ENCODE results near the gene PLEKHA4. TPM values are rescaled to one million over a fixed set of nuclear protein-coding genes. Genes with fewer than 3 reads are reported as not detected.

The PLEKHA4 gene
- total and polyA plus RNA-seq, 2 of the 13 experiments (the other 11 are each of a cell fraction or from before 2014, with no cell fraction given): 4.8 to 6.0 TPM

DNA sequence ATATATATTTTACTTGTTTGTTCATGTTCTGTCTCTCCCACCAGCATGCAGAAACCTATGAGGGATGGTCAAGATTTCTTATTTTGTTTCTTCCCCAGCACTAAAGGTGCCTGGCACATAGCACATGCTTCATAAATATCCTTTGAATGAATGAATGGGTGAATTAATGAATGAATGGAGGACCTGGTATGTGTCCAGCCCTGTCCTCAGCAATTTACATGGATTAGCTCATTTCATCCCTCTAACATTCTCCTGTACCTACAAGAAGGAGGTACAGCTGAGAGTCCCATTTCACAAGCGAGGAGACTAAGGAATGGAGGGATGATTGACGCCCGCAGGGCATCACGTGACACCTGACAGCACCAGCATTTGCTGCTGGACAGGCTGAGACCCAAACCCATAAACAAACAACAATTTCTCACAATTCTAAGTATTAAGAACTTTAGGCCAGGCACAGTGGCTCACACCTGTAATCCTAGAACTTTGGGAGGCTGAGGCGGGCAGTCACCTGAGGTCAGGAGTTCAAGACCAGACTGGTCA lies 50.8 kb downstream of the PLEKHA4 start (continued):
- TF ChIP-seq, protein P1, sequence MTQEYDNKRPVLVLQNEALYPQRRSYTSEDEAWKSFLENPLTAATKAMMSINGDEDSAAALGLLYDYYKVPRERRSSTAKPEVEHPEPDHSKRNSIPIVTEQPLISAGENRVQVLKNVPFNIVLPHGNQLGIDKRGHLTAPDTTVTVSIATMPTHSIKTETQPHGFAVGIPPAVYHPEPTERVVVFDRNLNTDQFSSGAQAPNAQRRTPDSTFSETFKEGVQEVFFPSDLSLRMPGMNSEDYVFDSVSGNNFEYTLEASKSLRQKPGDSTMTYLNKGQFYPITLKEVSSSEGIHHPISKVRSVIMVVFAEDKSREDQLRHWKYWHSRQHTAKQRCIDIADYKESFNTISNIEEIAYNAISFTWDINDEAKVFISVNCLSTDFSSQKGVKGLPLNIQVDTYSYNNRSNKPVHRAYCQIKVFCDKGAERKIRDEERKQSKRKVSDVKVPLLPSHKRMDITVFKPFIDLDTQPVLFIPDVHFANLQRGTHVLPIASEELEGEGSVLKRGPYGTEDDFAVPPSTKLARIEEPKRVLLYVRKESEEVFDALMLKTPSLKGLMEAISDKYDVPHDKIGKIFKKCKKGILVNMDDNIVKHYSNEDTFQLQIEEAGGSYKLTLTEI (CRISPR knock-in tag; conservative IDR thresholded peaks at IDR 0.05): no peak
- TF ChIP-seq ZNF234 (CRISPR knock-in tag; conservative IDR thresholded peaks at IDR 0.05): no peak
- TF ChIP-seq PAWR (CRISPR knock-in tag; IDR thresholded peaks at IDR 0.05; ENCODE audit: borderline replicate concordance): no peak
- TF ChIP-seq RAD51 (IDR thresholded peaks at IDR 0.05; ENCODE audit: borderline replicate concordance): peak; percentile 68

DNA sequence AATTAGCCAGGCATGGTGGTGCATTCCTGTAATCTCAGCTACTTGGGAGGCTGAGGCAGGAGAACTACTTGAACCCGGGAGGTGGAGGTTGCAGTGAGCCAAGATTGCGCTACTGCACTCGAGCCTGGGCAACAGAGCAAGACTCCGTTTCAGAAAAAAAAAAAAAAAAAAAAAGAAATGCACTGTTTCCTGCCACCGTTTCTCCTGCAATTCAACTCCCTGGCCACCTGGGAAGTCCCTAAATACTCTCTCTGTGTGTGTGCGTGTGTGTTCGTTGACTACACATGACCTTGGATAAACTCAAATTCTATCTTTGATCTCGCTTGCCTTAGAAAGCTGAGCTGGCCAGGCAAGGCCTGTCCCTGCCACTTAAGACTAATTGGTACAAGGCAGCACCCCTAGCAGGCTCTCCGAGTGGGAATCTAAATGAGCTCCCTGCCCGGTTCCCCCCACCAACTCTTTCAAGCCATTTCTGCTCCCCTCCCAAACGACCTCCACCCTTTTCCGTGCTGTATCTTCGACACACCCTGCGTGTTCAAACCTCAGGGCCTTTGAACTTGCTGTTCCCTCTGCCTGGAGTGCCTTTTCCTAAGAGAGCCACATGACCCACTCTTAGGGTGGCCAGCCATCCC lies 52.4 kb downstream of the PLEKHA4 start:
- H3K36me3 ChIP-seq (replicated peaks in 1 of 2; ENCODE audit: control insufficient read depth in 1 of 2, insufficient read depth in 2 of 2, low read length in 2 of 2): no peaks in the 10 kb centered on the region
- FAIRE-seq (peak; percentile 79), ATAC-seq (peak; percentile 69), DNase-seq (ENCODE audit: low spot score) (peak; percentile 86)
- POLR2A ChIA-PET: interaction anchor here (0.7 to 1.7 kb wide), 2 partner anchors 9 to 116 kb away, joined by 3 to 27 read pairs; no protein-coding TSS in a partner anchor
- intact Hi-C loops (cut with micrococcal nuclease; ENCODE audit: unreplicated experiment) (no loop called here), in situ Hi-C loops (cut with HindIII; ENCODE audit: extremely low pct_ligation_motif_present, low pct_unique_long_range_greater_than_20kb) (no loop called here)
- no peaks in the 10 kb centered on the region for H3K79me2 ChIP-seq (ENCODE audit: insufficient read depth, low read length)
- H4K20me1 ChIP-seq (ENCODE audit: insufficient read depth, low read length): peaks cover 3% of the 10 kb centered on the region; the same call in 1 of the 2 replicates
- no peaks in the 10 kb centered on the region for H3K9me3 ChIP-seq (ENCODE audit: low read length)
- H3K4me1 ChIP-seq (ENCODE audit: insufficient read depth, low read length): peaks cover 70% of the 10 kb centered on the region
- H2AFZ ChIP-seq (ENCODE audit: low read length): no peak overlapping the region
- under 1% methylated on average over 14 of the region's 14 CpGs for WGBS (ENCODE audit: low lambda C conversion rate)
- peak overlapping the region; percentile 70 for H3K4me2 ChIP-seq (ENCODE audit: low read depth, low read length)
- peak overlapping the region in 1 of 3 experiments; percentile 23; a peak in 1 of 6 replicates for H3K4me3 ChIP-seq (replicated peaks in 1 of 3; ENCODE audit: insufficient read depth in 1 of 3, low read depth in 2 of 3, low read length in 3 of 3)
- no peaks in the 10 kb centered on the region for H3K27me3 ChIP-seq (ENCODE audit: control insufficient read depth in 1 of 2, insufficient read depth in 2 of 2, low read length in 2 of 2)
- H3K9ac ChIP-seq (ENCODE audit: insufficient read depth, low read depth, low read length): peak overlapping the region; percentile 28; the same call in 1 of the 2 replicates
- H3K27ac ChIP-seq (ENCODE audit: extremely low read length, insufficient read depth, low read length): peak overlapping the region; percentile 54
- no TSS peak for BruUV-seq (replicated peaks)
- CTCF ChIA-PET (ENCODE audit: low intra/inter-chr PET ratio, low total read pairs): no interaction called here
- TF ChIP-seq TBX3 (IDR thresholded peaks at IDR 0.05; ENCODE audit: borderline replicate concordance) (peak; percentile 47; the same call in 1 of the 2 replicates), MAZ (IDR thresholded peaks at IDR 0.05; ENCODE audit: borderline replicate concordance, low read depth, low read length) (no peak), MAZ (CRISPR knock-in tag; IDR thresholded peaks at IDR 0.05; ENCODE audit: low read depth) (no peak), SALL2 (CRISPR knock-in tag; IDR thresholded peaks at IDR 0.05) (no peak), ZNF256 (CRISPR knock-in tag; conservative IDR thresholded peaks at IDR 0.05) (no peak), MLLT10 (CRISPR knock-in tag; IDR thresholded peaks at IDR 0.05) (no peak), HOXA3 (CRISPR knock-in tag; IDR thresholded peaks at IDR 0.05) (no peak), HNRNPH1 (optimal IDR thresholded peaks at IDR 0.05; ENCODE audit: low read depth, low read length) (no peak), BRCA1 (CRISPR knock-in tag; IDR thresholded peaks at IDR 0.05) (no peak), CBFB (CRISPR knock-in tag; IDR thresholded peaks at IDR 0.05) (no peak), ISL2 (CRISPR knock-in tag; IDR thresholded peaks at IDR 0.05) (no peak), ZNF343 (CRISPR knock-in tag; IDR thresholded peaks at IDR 0.05) (no peak), ZC3H4 (CRISPR knock-in tag; IDR thresholded peaks at IDR 0.05; ENCODE audit: borderline replicate concordance) (no peak), TBX2 (CRISPR knock-in tag; IDR thresholded peaks at IDR 0.05; ENCODE audit: borderline replicate concordance) (peak; percentile 60; the same call in 1 of the 2 replicates), GTF2F1 (IDR thresholded peaks at IDR 0.05; ENCODE audit: low read length) (no peak), ZNF709 (CRISPR knock-in tag; IDR thresholded peaks at IDR 0.05) (no peak)
- TF ChIP-seq, protein P2, sequence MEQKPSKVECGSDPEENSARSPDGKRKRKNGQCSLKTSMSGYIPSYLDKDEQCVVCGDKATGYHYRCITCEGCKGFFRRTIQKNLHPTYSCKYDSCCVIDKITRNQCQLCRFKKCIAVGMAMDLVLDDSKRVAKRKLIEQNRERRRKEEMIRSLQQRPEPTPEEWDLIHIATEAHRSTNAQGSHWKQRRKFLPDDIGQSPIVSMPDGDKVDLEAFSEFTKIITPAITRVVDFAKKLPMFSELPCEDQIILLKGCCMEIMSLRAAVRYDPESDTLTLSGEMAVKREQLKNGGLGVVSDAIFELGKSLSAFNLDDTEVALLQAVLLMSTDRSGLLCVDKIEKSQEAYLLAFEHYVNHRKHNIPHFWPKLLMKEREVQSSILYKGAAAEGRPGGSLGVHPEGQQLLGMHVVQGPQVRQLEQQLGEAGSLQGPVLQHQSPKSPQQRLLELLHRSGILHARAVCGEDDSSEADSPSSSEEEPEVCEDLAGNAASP (CRISPR knock-in tag; IDR thresholded peaks at IDR 0.05; ENCODE audit: borderline replicate concordance): peak; percentile 97
